CD4-positive, alpha-beta T cell (primary cell): ENCODE results near the gene RARA. TPM values are rescaled to one million over a fixed set of nuclear protein-coding genes. Genes with fewer than 3 reads are reported as not detected.

Experiments
- ATAC-seq: fragments of 200-7000 bp; cut with Tn5 transposase; one replicate; pipeline ENCODE4 v1.10.0; 2022; ENCODE audit warnings: mild to moderate bottlenecking; ENCODE audit not compliant: poor library complexity
- CTCF ChIA-PET: fragments of 350-600 bp; sonication (Branson Sonifier 250); formaldehyde crosslinking; loops from one replicate; lab custom pipeline; 2021; ENCODE audit warnings: antibody characterized with exemption, inconsistent platforms; lab: Charles Lee
- POLR2A ChIA-PET: fragments of 350-600 bp; sonication (Branson Sonifier 250); formaldehyde crosslinking; loops from one replicate; lab custom pipeline; 2021; ENCODE audit warnings: antibody characterized with exemption, inconsistent platforms; lab: Charles Lee
- DNase-seq, 14 experiments: peaks; one replicate each; pipeline ENCODE4 v3.0.0-alpha.2; 2013 to 2020; ENCODE audit warnings: mixed read lengths in 2 of 14
- H3K27ac ChIP-seq, 2 donors: one replicate each; pipeline versions ENCODE4 v1.5.1 to v1.7.0; 2013; ENCODE audit warnings: low read length in 2 of 2, low read depth in 1 of 2, mild to moderate bottlenecking in 1 of 2
- H3K27me3 ChIP-seq, 2 experiments: 1 replicate in 1 of 2; 2 replicates in 1 of 2; pipeline versions ENCODE4 v1.6.1 to v1.7.0; 2013; ENCODE audit warnings: low read length in 2 of 2, control low read depth in 1 of 2, mild to moderate bottlenecking in 1 of 2, moderate library complexity in 1 of 2; ENCODE audit not compliant: insufficient read depth in 2 of 2, control insufficient read depth in 1 of 2
- H3K36me3 ChIP-seq: one replicate; pipeline ENCODE4 v1.6.1; 2013; ENCODE audit warnings: low read length, control low read depth; ENCODE audit not compliant: insufficient read depth
- H3K4me1 ChIP-seq: one replicate; pipeline ENCODE4 v1.6.1; 2013; ENCODE audit warnings: low read length, control low read depth; ENCODE audit not compliant: insufficient read depth
- H3K4me3 ChIP-seq: one replicate; pipeline ENCODE4 v1.5.1; 2013; ENCODE audit warnings: mild to moderate bottlenecking, low read length, moderate library complexity
- H3K9me3 ChIP-seq, 2 experiments: 1 replicate in 1 of 2; 2 replicates in 1 of 2; pipeline versions ENCODE4 v1.6.1 to v1.7.0; 2013; ENCODE audit warnings: low read length in 2 of 2, mild to moderate bottlenecking in 2 of 2, control low read depth in 1 of 2, moderate library complexity in 1 of 2; ENCODE audit not compliant: control insufficient read depth in 1 of 2, insufficient read depth in 1 of 2
- H3K27ac Mint-ChIP-seq: one replicate; pipeline ENCODE4 v1.8.0; 2020; ENCODE audit warnings: mixed read lengths
- H3K27me3 Mint-ChIP-seq: one replicate; pipeline ENCODE4 v1.8.0; 2021; ENCODE audit warnings: mixed read lengths
- H3K36me3 Mint-ChIP-seq: one replicate; pipeline ENCODE4 v1.8.0; 2021; ENCODE audit warnings: low read depth, mixed read lengths
- H3K4me1 Mint-ChIP-seq: one replicate; pipeline ENCODE4 v1.8.0; 2021; ENCODE audit warnings: low read depth, mixed read lengths
- H3K4me3 Mint-ChIP-seq: one replicate; pipeline ENCODE4 v1.8.0; 2020; ENCODE audit warnings: mild to moderate bottlenecking, mixed read lengths
- H3K9me3 Mint-ChIP-seq: one replicate; pipeline ENCODE4 v1.8.0; 2020; ENCODE audit warnings: mixed read lengths
- intact Hi-C, 2 experiments: fragments of 100-400 bp; cut with DNase I in 1 of 2; cut with micrococcal nuclease in 1 of 2; formaldehyde crosslinking; loops; one replicate each; pipeline versions ENCODE4 v1.15.1 to v1.9.0; 2023 to 2025; cut with DNase I, micrococcal nuclease
- total RNA-seq, 174 experiments: library from RNA in 2 of 174; stranded (reverse) in 2 of 174; gene quantifications; one replicate each; pipeline ENCODE4 v1.2.3 and lab custom pipeline; 2021 to 2026
- TF ChIP-seq, protein P1 (sequence below): fragments of 200-600 bp; IDR thresholded peaks from one replicate; pipeline ENCODE4 v1.8.0; 2022; ENCODE audit warnings: antibody characterized with exemption, mild to moderate bottlenecking

Gene RARA
- total RNA-seq, 2 experiments from 2014 or later = 114 to 115 TPM

DNA sequence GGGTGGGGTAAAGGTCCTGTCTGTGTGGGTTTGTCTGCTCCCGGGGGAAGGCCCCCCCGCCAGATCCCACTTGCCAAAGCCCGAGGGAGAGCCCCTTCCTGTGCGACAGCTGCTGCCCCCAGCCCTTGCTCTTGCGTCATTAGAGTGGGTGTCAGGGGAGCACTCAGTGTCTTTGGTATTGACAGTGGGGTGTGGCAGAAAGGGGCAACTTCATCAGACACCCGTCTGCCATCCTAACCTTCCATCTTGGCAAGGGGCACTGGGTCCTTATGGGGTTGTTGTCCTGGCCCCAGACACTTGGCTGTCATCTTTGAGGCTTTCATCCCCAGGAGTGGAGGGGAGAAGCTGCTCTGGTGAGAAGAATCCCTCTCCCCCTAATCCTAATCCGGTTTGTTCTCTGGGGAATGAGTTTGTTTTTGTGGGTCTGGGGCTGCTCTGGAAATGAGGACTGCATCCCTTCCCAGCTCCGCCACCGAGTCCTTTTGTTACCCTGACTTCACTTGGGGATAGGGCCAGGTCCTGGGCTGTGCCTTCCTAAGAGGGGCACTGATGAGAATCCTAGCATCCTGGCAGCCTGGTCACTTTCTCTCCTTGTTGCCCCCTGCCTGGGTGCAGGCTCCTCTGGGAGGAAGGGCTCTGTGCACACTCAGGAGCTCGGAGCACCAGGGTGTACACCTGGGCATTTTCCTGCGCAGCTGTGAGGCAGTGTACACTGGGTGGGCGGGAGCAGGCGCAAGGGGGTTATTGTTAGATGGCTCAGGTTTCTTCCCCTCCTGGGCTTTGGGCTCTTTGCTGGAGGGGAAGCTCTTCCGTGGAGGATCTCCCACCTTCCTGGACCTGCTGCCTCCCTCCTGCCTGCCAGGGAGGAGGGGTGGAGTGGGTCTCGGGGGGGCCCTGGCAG, 34.5 kb downstream of the RARA start:
- no peaks in the 10 kb centered on the region for H3K9me3 Mint-ChIP-seq
- intact Hi-C loops = loop anchor here in 1 of 2 experiments (2.0 kb wide), 1 partner anchor 27 kb away; no protein-coding TSS in a partner anchor
- TF ChIP-seq, protein P1, sequence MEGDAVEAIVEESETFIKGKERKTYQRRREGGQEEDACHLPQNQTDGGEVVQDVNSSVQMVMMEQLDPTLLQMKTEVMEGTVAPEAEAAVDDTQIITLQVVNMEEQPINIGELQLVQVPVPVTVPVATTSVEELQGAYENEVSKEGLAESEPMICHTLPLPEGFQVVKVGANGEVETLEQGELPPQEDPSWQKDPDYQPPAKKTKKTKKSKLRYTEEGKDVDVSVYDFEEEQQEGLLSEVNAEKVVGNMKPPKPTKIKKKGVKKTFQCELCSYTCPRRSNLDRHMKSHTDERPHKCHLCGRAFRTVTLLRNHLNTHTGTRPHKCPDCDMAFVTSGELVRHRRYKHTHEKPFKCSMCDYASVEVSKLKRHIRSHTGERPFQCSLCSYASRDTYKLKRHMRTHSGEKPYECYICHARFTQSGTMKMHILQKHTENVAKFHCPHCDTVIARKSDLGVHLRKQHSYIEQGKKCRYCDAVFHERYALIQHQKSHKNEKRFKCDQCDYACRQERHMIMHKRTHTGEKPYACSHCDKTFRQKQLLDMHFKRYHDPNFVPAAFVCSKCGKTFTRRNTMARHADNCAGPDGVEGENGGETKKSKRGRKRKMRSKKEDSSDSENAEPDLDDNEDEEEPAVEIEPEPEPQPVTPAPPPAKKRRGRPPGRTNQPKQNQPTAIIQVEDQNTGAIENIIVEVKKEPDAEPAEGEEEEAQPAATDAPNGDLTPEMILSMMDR = no peak

DNA sequence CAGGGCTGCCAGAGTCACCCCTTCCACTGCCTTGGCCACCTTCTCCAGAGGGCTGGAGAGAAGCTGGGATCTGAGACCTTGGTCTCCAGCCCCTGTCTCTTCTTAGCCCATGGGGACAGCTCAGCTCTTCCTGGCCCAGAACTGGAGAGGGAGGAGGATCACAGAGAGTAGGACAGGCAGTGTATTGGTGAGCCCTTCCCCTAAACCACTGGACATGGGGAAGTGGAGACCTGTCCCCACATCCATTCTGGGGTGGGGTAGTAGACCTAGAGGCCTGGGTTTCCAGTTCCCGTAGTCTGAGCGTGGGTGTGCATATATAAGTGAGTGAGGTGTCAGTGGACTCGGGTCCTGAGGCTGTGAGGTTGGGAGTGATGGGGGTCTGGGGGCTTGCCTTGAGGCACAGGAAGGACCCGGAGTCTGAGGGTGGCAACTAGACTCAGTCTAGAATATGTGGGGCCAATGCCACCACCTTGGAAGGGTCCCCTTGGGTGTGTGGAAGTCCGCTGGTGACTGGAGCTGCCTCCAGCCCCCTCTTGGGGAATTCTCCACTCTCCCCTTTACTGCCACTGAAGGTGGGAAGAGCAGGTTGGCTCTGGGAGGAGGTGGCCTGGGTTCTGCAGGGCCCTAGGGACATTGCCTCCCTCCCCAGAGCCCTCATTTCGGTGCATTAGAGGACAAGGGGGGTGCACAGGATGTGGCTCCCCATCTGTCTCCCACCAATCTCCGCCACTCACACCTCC, 35.6 kb downstream of the RARA start:
- no peaks in the 10 kb centered on the region for H3K9me3 Mint-ChIP-seq
- peaks cover 90% of the 10 kb centered on the region for H3K4me1 ChIP-seq
- H3K27ac ChIP-seq = peak overlapping the region; percentile 27 to 70
- ATAC-seq (peak; percentile 2), DNase-seq (peak in 1 of 14 experiments; percentile 33)
- H3K4me3 Mint-ChIP-seq = peak overlapping the region; percentile 83
- ChIA-PET POLR2A (interaction anchor here (1.3 to 11.2 kb wide), 8 partner anchors 10 to 204 kb away, joined by 3 to 117 read pairs (median 6); no protein-coding TSS in a partner anchor), CTCF (interaction anchor here (1.1 to 2.6 kb wide), 3 partner anchors 10 to 42 kb away, joined by 4 to 10 read pairs (median 9); no protein-coding TSS in a partner anchor)
- peak overlapping the region; percentile 93 for H3K27ac Mint-ChIP-seq
- no peaks in the 10 kb centered on the region for H3K9me3 ChIP-seq
- H3K27me3 Mint-ChIP-seq = no peaks in the 10 kb centered on the region
- H3K27me3 ChIP-seq = no peaks in the 10 kb centered on the region
- peaks cover 36% of the 10 kb centered on the region for H3K36me3 ChIP-seq
- H3K4me3 ChIP-seq = peak overlapping the region; percentile 60
- TF ChIP-seq, protein P1 = no peak
- intact Hi-C loops = no loop called here
- peaks cover 56% of the 10 kb centered on the region for H3K36me3 Mint-ChIP-seq
- H3K4me1 Mint-ChIP-seq = peaks cover 84% of the 10 kb centered on the region

More for the DNA sequence above, 34.5 kb downstream of the RARA start:
- Histone ChIP-seq H3K36me3 (peaks cover 26% of the 10 kb centered on the region), H3K27ac (peak overlapping the region in 1 of 2 donors; percentile 16), H3K4me1 (peaks cover 94% of the 10 kb centered on the region), H3K27me3 (no peaks in the 10 kb centered on the region), H3K4me3 (peak overlapping the region; percentile 72), H3K9me3 (no peaks in the 10 kb centered on the region)
- H3K36me3 Mint-ChIP-seq = peaks cover 48% of the 10 kb centered on the region
- H3K4me3 Mint-ChIP-seq = peak overlapping the region; percentile 83
- H3K27me3 Mint-ChIP-seq = no peaks in the 10 kb centered on the region
- H3K27ac Mint-ChIP-seq = peak overlapping the region; percentile 93
- peaks cover 84% of the 10 kb centered on the region for H3K4me1 Mint-ChIP-seq
- POLR2A ChIA-PET = interaction anchor here (0.7 to 11.2 kb wide), 6 partner anchors 13 to 205 kb away, joined by 3 to 117 read pairs (median 3); partner anchors contain the start of gene RARA
- CTCF ChIA-PET = interaction anchor here (1.5 to 2.8 kb wide), 3 partner anchors 11 to 26 kb away, joined by 4 to 14 read pairs (median 10); no protein-coding TSS in a partner anchor
- ATAC-seq (no peak), DNase-seq (no peak)
